HG02610 (cell line): Measurements from ENCODE around the gene TMEM120B.
A peak's percentile ranks its signal among the peaks of the same experiment; 100 is the strongest.

Experiments used
- ATAC-seq: cut with Tn5 transposase; IDR thresholded peaks from one replicate; pipeline ENCODE4 v1.9.1; 2021; ENCODE audit warnings: mild to moderate bottlenecking, moderate library complexity; ENCODE audit not compliant: unreplicated experiment

Gene TMEM120B

GRCh38 chr12:121770813-121771625 lies 58.5 kb downstream of the TMEM120B start:
- no peak for ATAC-seq

DNA sequence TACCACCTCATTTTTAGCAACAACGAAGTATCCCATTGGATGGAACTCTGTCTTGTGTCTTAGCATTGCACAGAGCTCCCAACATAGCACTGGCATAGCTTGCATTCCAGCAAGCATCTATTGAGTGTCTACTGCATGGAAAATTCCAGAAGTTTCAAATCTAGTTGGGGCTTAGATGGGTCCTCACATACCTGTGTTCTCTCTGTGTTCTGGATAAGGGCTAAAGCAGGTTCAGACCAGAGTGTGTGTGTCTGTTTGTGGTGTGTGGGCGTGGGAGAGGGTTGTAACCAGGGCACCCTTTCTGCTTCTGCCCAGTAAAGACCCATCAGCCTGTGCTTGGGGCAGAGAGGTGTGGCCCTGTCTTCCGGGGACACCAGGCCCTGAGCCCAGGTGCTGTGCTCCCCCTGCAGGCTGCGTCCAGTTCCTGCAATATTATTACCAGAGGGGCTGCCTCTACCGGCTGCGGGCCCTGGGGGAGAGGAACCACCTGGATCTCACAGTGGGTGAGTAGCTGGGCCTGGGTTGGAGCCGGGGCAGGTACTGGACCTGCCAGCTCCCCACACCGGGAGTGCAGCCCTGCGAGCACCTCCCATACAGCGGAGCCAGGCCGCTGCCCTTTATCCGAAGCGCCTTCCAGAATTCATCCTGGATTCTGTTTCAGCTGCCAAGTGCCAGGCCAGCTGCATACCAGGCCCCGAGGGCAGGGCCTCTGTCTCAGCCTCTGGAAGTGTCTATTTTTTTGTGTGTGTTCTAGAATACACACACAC lies 60.6 kb downstream of the TMEM120B start:
- ATAC-seq: peak; percentile 78

DNA sequence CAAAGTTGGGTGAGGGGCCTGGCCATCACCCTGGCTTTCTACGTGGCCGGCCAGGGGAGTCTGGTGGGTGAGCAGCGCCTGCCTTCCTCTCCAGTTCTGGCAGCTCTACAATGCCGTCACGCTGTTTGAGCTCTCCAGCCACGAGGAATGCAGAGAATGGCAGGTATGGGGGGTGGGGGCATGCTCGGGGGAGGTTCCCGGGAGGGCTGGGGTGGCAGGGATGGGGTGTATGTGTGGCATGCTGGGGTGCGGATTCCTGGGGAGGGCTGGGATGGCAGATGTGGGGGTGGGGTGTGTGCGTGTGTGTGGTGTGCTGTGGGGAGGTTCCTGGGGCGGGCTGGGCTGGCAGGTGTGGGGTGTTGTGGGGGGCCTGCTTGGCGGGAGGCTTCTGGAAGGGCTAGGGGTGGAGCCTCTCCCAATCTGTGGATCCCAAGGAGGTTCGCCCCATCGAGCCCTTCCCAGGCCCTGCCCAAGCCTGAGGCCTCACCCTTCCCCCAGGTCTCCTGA lies 62.5 kb downstream of the TMEM120B start:
- no peak for ATAC-seq

DNA sequence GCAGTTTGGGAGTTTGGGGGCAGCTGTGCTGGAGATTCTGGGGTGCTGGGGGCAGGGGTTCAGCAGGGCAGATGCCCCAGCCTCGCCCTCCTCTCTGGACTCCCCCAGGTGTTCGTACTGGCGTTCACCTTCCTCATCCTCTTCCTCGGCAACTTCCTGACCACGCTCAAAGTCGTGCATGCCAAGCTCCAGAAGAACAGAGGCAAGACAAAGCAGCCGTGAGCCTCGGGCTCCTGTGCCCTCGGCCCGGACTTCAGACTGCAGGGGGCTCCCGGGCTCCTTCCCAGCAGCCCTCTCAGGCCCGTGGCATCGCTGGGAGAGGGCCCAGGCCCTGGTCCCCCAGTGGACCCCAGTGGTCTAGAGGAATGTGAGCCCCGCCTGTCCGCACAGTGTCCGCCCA lies 62.9 kb downstream of the TMEM120B start:
- ATAC-seq: no peak

GRCh38 chr12:121776190-121777098 lies 63.9 kb downstream of the TMEM120B start:
- ATAC-seq: no peak

DNA sequence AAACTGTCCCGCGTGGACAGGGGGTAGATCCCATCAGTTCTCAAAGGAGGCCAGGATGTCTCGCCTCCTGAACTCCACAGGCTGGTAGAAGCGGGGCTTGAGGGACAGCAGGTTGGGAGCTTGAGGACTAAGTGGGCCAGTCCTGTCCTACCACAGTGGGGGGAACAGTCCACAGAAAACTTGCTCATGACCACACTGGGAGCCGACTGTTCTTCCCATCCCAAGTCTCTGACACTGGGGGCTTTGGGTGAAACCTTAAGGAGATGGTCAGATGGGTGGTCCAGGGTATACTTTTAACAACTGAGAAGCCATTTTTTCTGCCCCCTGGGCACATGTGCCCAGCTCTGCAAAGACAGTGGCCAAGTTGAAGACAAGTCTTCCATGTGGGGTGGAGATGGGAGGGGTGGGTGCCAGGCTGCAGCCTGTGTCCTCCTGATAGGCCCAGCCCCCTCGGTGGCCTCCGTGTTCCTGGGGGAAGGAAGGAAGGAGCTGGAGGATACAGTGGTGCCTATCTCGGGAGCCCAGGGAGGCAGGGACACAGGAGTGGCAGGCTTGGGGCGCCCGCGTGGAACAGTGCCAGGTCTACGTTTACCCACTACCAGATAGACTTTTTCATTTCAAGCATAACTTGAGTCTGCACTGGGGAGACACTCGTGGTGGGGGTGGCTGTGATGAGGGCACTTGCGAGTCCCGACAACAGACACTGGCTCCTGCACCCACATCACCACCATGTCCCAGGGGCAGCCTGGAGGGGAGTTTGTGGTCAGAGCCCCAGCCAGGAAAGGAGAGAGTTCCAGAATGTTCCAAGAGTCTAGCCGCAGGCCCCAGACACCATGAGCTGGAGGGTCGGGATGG lies 66.2 kb downstream of the TMEM120B start:
- ATAC-seq: no peak

GRCh38 chr12:121779422-121779895 lies 66.9 kb downstream of the TMEM120B start:
- no peak for ATAC-seq

DNA sequence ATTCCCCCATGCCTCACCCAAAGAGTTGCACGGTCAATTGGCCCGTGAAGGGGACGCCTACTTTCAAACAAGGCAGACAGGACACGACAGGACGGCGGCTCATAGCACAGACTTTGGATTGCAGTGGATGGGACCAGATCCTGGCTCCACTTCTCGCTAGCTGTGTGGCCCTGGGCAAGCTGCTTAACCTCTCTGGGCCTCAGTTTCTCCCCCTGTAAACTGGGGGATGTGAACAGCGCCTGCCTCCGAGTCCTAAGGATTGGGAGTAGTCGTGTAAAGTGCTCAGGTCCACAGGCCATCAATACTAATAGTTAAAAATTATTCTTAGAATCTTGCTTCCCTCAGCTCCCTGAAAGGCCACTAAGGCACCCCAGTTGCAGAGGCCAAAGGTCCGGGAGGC lies 67.9 kb downstream of the TMEM120B start:
- ATAC-seq: no peak

DNA sequence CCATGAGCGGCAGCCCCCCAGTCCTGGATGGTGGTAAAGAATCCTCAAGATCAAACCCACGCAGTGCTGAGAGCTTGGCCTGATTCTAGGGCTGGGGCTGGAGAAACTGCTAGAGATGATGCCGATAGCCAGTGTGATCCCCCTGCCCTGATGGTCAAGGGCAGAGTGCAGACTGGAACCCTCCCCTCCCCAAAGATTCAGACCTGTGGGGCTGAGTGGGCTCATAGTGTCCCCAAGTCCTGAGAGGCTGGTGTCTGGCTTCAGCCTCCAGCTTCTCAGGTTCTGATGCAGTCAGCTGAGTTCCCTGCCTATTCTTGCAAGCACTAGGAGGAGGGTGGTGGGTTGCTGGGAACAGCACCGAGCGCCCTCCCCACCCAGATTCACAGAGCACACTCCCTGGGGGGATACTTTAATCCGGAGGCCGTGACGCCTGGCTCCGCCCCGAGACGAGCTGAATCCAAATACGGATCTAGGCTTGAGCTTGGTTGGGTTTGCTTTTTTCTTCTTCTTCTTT lies 69.0 kb downstream of the TMEM120B start:
- peak; percentile 32 for ATAC-seq

DNA sequence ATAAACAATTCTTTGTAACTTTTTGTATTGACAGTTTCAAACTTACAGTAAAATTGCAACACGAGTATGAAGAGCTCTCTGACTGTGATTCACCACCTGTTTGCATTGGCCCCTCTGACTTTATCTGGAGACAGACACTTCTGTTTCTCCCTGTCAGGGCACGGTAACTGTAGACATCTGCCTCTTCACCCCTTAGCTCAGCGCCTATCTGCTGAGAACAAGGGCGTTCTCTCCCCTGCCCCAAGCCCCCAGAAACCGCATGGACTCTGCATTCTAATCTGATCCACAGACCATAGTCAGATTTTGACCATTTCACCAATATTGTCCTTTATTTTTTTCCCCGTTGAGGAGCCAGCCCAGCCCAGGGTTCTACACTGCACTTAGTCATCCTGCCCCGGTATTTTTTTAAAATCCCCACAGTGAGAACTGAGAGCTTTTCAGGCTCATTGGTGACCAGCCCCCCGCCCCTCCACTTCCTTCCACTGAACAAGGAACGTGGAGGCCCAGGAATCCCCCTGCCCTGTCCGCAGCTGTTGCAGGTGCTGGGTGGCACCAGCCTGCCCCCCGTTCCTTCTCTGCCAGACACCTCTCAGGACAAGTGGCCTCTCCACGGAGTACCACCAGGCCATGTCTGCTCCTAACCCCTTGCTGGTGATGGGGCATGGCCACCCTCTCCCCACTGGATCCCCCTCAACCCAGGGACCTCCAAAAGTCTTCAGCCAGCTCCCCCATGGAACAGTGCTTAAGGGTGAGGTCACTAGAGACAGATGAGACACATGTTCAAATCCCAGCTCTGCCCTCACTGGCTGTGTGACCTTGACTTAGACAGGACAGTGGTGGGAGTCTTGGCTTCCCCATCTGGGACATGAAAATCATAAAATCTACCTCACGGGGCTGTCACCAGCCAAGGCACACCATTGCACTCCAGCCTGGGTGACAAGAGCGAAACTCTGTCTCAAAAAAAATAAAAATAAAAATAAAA lies 69.7 kb downstream of the TMEM120B start:
- ATAC-seq: peak; percentile 65

GRCh38 chr12:121783766-121784165 lies 71.2 kb downstream of the TMEM120B start:
- ATAC-seq: no peak

- ATAC-seq: no peak
Observed at GRCh38 chr12:121784460-121784859, 71.9 kb downstream of the TMEM120B start.

GRCh38 chr12:121786440-121786825 lies 73.9 kb downstream of the TMEM120B start:
- ATAC-seq: no peak

DNA sequence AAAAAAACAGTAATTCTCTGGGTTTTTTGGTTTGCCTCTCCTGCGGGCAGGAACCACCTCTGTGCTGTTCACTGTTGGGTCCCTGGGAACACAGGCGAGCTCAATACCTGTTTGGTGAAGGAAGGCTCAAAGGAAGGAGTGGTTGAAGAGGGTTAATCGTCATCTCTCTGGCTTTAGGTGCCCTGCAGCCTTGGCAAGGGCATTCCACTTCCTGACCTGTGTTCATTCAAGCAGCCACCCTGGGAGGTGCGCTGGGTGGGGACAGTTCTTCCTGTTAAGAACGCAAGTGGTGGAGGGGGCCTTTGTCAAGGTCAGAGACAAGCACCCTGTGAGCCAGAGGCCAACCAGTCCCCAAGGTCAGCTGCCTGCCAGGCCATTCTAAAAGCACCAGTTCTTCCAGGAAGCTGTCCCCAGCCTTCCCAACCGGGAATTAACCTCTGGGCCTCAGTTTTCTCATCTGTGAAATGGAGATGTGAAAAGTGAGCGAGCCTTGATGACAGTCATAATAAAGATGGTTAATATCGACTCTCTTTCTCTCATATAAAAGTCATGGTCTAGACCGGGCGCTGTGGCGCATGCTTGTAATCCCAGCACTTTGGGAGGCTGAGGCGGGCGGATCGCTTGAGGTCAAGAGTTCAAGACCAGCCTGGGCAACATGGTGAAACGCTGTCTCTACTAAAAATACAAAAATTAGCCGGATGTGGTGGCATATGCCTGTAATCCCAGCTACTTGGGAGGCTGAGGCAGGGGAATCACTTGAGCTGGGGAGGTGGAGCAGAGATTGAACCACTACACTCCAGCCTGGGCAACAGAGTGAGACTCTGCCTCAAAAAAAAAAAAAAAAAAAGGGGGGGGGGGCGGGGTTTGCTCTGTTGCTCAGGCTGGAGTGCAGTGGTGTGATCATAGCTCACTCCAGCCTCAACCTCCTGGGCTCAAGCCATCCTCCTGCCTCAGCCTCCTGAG lies 74.8 kb downstream of the TMEM120B start:
- ATAC-seq: no peak

GRCh38 chr12:121788176-121788818 lies 75.7 kb downstream of the TMEM120B start:
- ATAC-seq: no peak

DNA sequence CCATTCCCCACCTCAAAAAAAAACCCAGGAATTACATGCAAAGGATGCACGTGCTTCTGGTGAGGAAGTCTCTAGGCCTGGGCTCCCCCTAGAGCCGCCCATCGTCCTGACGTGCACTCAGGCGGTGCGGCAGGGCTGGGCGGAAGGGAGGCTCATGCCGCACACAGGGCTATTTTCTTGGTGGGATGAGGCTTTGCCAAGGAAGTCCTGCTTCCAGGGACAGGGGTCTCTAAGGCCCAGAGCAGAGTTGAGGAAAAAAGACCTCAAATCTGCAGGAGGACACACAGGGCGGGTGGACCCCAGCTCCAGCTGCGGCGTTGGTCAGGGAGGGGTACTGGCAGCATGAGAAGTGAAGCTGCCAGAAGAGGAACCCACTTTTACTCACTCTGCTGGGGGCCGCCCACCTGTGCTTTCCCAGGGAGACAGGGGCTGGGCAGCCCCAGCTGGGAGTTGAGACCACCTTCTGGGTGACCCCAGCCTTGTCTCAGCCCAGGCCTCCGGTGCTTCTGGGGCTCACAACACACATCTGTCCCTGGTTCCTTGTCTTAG lies 76.8 kb downstream of the TMEM120B start:
- ATAC-seq: no peak
